ENCODE measurements around the gene EFNA5.

- TF ChIP-seq POLR2A (IDR thresholded peaks at IDR 0.05): no peak
- TF ChIP-seq, protein P1, sequence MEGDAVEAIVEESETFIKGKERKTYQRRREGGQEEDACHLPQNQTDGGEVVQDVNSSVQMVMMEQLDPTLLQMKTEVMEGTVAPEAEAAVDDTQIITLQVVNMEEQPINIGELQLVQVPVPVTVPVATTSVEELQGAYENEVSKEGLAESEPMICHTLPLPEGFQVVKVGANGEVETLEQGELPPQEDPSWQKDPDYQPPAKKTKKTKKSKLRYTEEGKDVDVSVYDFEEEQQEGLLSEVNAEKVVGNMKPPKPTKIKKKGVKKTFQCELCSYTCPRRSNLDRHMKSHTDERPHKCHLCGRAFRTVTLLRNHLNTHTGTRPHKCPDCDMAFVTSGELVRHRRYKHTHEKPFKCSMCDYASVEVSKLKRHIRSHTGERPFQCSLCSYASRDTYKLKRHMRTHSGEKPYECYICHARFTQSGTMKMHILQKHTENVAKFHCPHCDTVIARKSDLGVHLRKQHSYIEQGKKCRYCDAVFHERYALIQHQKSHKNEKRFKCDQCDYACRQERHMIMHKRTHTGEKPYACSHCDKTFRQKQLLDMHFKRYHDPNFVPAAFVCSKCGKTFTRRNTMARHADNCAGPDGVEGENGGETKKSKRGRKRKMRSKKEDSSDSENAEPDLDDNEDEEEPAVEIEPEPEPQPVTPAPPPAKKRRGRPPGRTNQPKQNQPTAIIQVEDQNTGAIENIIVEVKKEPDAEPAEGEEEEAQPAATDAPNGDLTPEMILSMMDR (IDR thresholded peaks at IDR 0.05): no peak
Observed at GRCh38 chr5:107395632-107396350, 274.9 kb downstream of the EFNA5 start.

All from lower leg skin (tissue), 3 donors.